GM23338 (cell line): ENCODE data around the gene GLA. TPM values are rescaled to one million over a fixed set of nuclear protein-coding genes. Genes with fewer than 3 reads are reported as not detected.

Experiments used
- ATAC-seq: fragments of 200-7000 bp; cut with Tn5 transposase; 3 replicates; pipeline ENCODE4 v1.9.1; 2020
- DNase-seq: peaks from one replicate; pipeline ENCODE4 v3.0.0-alpha.2; 2015; ENCODE audit warnings: low spot score
- H2AFZ ChIP-seq: fragments of 200-600 bp; sonication (generic); 2 replicates; pipeline ENCODE4 v1.8.0; 2016; ENCODE audit warnings: antibody characterized with exemption, mild to moderate bottlenecking, moderate library complexity
- H3F3A ChIP-seq: fragments of 200-600 bp; sonication (generic); replicated peaks from 2 replicates; pipeline ENCODE4 v1.8.0; 2017; ENCODE audit warnings: antibody characterized with exemption, mixed run types, low read depth
- H3K27ac ChIP-seq: fragments of 200-600 bp; sonication (generic); 2 replicates; pipeline ENCODE4 v1.6.1; 2016; ENCODE audit warnings: low read depth
- H3K27me3 ChIP-seq: fragments of 200-600 bp; sonication (generic); 2 replicates; pipeline ENCODE4 v1.8.0; 2016; ENCODE audit warnings: mild to moderate bottlenecking, mixed run types, moderate library complexity; ENCODE audit not compliant: insufficient read depth
- H3K36me3 ChIP-seq: fragments of 200-600 bp; sonication (generic); 2 replicates; pipeline ENCODE4 v1.8.0; 2016; ENCODE audit warnings: mild to moderate bottlenecking; ENCODE audit not compliant: insufficient read depth
- H3K4me1 ChIP-seq: fragments of 200-600 bp; sonication (generic); 2 replicates; pipeline ENCODE4 v1.8.0; 2016; ENCODE audit warnings: mild to moderate bottlenecking, moderate library complexity; ENCODE audit not compliant: insufficient read depth
- H3K4me2 ChIP-seq: fragments of 200-600 bp; sonication (generic); 2 replicates; pipeline ENCODE4 v1.7.1; 2017; ENCODE audit warnings: mixed run types
- H3K4me3 ChIP-seq: fragments of 200-600 bp; sonication (generic); 2 replicates; pipeline ENCODE4 v1.6.1; 2016; ENCODE audit warnings: mixed run types
- H3K79me2 ChIP-seq: fragments of 200-600 bp; sonication (generic); replicated peaks from 2 replicates; pipeline ENCODE4 v1.8.0; 2017; ENCODE audit warnings: mild to moderate bottlenecking; ENCODE audit not compliant: insufficient read depth
- H3K9me2 ChIP-seq: fragments of 200-600 bp; sonication (generic); 2 replicates; pipeline ENCODE4 v1.8.0; 2017; ENCODE audit not compliant: insufficient read depth
- H4K20me1 ChIP-seq: fragments of 200-600 bp; sonication (generic); replicated peaks from 2 replicates; pipeline ENCODE4 v1.8.0; 2017; ENCODE audit warnings: mild to moderate bottlenecking; ENCODE audit not compliant: insufficient read depth
- H3K27ac Mint-ChIP-seq: 2 replicates; pipeline ENCODE4 v1.8.0; 2020; ENCODE audit warnings: inconsistent platforms, mild to moderate bottlenecking, moderate library complexity, mixed read lengths
- H3K27me3 Mint-ChIP-seq: 3 replicates; pipeline ENCODE4 v1.8.0; 2022; ENCODE audit warnings: low read depth, mild to moderate bottlenecking, moderate library complexity, mixed read lengths, inconsistent platforms; ENCODE audit not compliant: insufficient read depth, poor library complexity
- H3K36me3 Mint-ChIP-seq: 3 replicates; pipeline ENCODE4 v1.8.0; 2021; ENCODE audit warnings: low read depth, mild to moderate bottlenecking, inconsistent platforms, moderate library complexity, mixed read lengths
- H3K4me1 Mint-ChIP-seq: 3 replicates; pipeline ENCODE4 v1.8.0; 2020; ENCODE audit warnings: mild to moderate bottlenecking, inconsistent platforms, mixed read lengths
- H3K4me3 Mint-ChIP-seq: 3 replicates; pipeline ENCODE4 v1.8.0; 2021; ENCODE audit warnings: moderate library complexity, mild to moderate bottlenecking, inconsistent platforms, mixed read lengths
- H3K9me3 Mint-ChIP-seq: 3 replicates; pipeline ENCODE4 v1.8.0; 2020; ENCODE audit warnings: moderate library complexity, mild to moderate bottlenecking, inconsistent platforms, mixed read lengths
- CREB1 ChIP-seq: fragments of 250-450 bp; sonication (Bioruptor Pico); IDR thresholded peaks from 2 replicates; pipeline ENCODE4 v1.5.0; 2020; ENCODE audit warnings: low read depth, mild to moderate bottlenecking, moderate library complexity
- CTCF ChIP-seq, 2 experiments: fragments of 200-600 bp in 1 of 2; sonication (generic) in 1 of 2; conservative IDR thresholded peaks; 2 replicates each; pipeline versions ENCODE4 v1.5.1 to v1.6.1; 2016 to 2017; ENCODE audit warnings: antibody characterized with exemption in 2 of 2, low read depth in 2 of 2, mild to moderate bottlenecking in 2 of 2, moderate library complexity in 1 of 2
- ETS1 ChIP-seq: IDR thresholded peaks from 2 replicates; pipeline ENCODE4 v1.6.1; 2016; ENCODE audit warnings: antibody characterized with exemption
- EZH2 ChIP-seq: fragments of 200-600 bp; sonication (generic); IDR thresholded peaks from one replicate; pipeline ENCODE4 v1.8.0; 2017; ENCODE audit warnings: antibody characterized with exemption, mild to moderate bottlenecking, low read depth; ENCODE audit not compliant: unreplicated experiment
- JUNB ChIP-seq: IDR thresholded peaks from one replicate; pipeline ENCODE4 v1.6.1; 2016; ENCODE audit warnings: antibody characterized with exemption; ENCODE audit not compliant: unreplicated experiment
- NANOG ChIP-seq: IDR thresholded peaks from 2 replicates; pipeline ENCODE4 v1.6.1; 2016; ENCODE audit warnings: antibody characterized with exemption, borderline replicate concordance
- POLR2AphosphoS5 ChIP-seq: IDR thresholded peaks from 2 replicates; pipeline ENCODE4 v1.6.1; 2016; ENCODE audit warnings: antibody characterized with exemption, low read depth
- REST ChIP-seq: IDR thresholded peaks from one replicate; pipeline ENCODE4 v1.6.1; 2018; ENCODE audit warnings: antibody characterized with exemption; ENCODE audit not compliant: unreplicated experiment
- STAT1 ChIP-seq: IDR thresholded peaks from one replicate; pipeline ENCODE4 v1.6.1; 2016; ENCODE audit warnings: antibody characterized with exemption; ENCODE audit not compliant: unreplicated experiment
- ZNF114 ChIP-seq: fragments of 250-450 bp; sonication (Bioruptor Pico); IDR thresholded peaks from 2 replicates; pipeline ENCODE4 v1.5.0; 2020; ENCODE audit warnings: mild to moderate bottlenecking, moderate library complexity
- ZNF331 ChIP-seq: fragments of 250-450 bp; sonication (Bioruptor Pico); IDR thresholded peaks from 2 replicates; pipeline ENCODE4 v1.5.0; 2020; ENCODE audit warnings: low read depth, mild to moderate bottlenecking, moderate library complexity
- ZNF462 ChIP-seq: fragments of 250-450 bp; sonication (Bioruptor Pico); IDR thresholded peaks from 2 replicates; pipeline ENCODE4 v1.5.0; 2020; ENCODE audit warnings: mild to moderate bottlenecking, moderate library complexity
- polyA plus RNA-seq: library from polyadenylated mRNA; unstranded; fragments of >200 nt; fragmentation: Nextera tagmentation; extraction: Ambion mirVana; gene quantifications from 2 replicates; pipeline ENCODE4 v1.2.1, GENCODE V29; 2016
- total RNA-seq: library from RNA; depleted of rRNA; stranded (reverse); fragments of >200 nt; shearing (Covaris generic); gene quantifications from 2 replicates; pipeline ENCODE4 v1.2.3, GENCODE V29; 2014

Gene GLA
- total and polyA plus RNA-seq, 2 experiments from 2014 or later: 34.7 to 44.4 TPM

- Histone ChIP-seq H3K27ac (no peak overlapping the region), H2AFZ (no peak overlapping the region), H3K27me3 (no peaks in the 10 kb centered on the region), H3F3A (no peaks in the 10 kb centered on the region), H3K4me3 (no peak overlapping the region), H3K36me3 (no peaks in the 10 kb centered on the region), H3K9me2 (no peaks in the 10 kb centered on the region), H3K4me2 (no peak overlapping the region), H3K79me2 (no peaks in the 10 kb centered on the region), H3K4me1 (no peaks in the 10 kb centered on the region), H4K20me1 (no peaks in the 10 kb centered on the region)
- H3K27ac Mint-ChIP-seq: no peak overlapping the region
- DNase-seq (no peak), ATAC-seq (no peak; the same call in 2 of the 3 replicates)
- H3K4me3 Mint-ChIP-seq: no peak overlapping the region
- no peaks in the 10 kb centered on the region for H3K9me3 Mint-ChIP-seq
- peaks cover 9% of the 10 kb centered on the region; the same call in 2 of the 3 replicates for H3K4me1 Mint-ChIP-seq
- H3K27me3 Mint-ChIP-seq: peaks cover 1% of the 10 kb centered on the region
- H3K36me3 Mint-ChIP-seq: no peaks in the 10 kb centered on the region
- TF ChIP-seq ZNF114 (CRISPR knock-in tag): no peak
- TF ChIP-seq ETS1: no peak
- TF ChIP-seq CTCF (conservative IDR thresholded peaks at IDR 0.05; ENCODE audit: low read depth in 2 of 2): no peak
- TF ChIP-seq ZNF462 (CRISPR knock-in tag): no peak
- TF ChIP-seq REST: no peak
- no peak for TF ChIP-seq JUNB
- no peak for TF ChIP-seq POLR2AphosphoS5
- TF ChIP-seq EZH2: no peak
- TF ChIP-seq STAT1: no peak
- TF ChIP-seq NANOG: no peak
- TF ChIP-seq CREB1: no peak
- no peak for TF ChIP-seq ZNF331 (CRISPR knock-in tag)
These were observed 24.0 kb downstream of the GLA start for GRCh38 chrX:101383679-101384205.
